HFF-Myc (cell line): ENCODE measurements around the gene C1orf21.

Experiments used
- DNase-seq: peaks from one replicate; pipeline ENCODE4 v3.0.0-alpha.2; 2011; ENCODE audit warnings: low read depth; ENCODE audit errors: extremely low read depth
- H3K4me3 ChIP-seq: replicated peaks from 2 replicates; pipeline ENCODE4 v1.5.1; 2011; ENCODE audit warnings: low read depth, mild to moderate bottlenecking, control low read depth, low read length
- TF ChIP-seq, protein P1 (sequence below): IDR thresholded peaks from 2 replicates; pipeline ENCODE4 v1.5.1; 2012; ENCODE audit warnings: mild to moderate bottlenecking, low read depth, low read length, control low read depth; ENCODE audit errors: missing control alignments

C1orf21 gene

DNA sequence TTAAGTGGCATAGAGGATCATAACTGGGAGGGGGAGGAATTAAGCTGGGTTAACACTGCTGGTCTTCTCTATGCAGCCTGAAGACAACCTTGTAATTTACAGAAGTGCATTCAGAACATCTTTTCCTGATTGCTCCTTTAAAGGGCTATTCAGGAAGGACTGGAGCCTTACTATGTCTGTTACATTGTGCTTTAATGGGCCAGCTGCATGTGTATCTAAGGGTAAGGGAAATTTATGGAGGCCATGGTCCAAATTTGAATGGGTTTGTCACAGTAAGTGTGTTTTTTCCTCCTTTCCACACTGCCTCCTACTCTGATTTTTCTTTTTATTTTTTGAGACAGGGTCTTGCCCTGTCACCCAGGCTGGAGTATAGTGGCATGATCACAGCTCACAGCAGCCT, 19.6 kb downstream of the C1orf21 start:
- H3K4me3 ChIP-seq = no peak overlapping the region
- DNase-seq = no peak
- TF ChIP-seq, protein P1, sequence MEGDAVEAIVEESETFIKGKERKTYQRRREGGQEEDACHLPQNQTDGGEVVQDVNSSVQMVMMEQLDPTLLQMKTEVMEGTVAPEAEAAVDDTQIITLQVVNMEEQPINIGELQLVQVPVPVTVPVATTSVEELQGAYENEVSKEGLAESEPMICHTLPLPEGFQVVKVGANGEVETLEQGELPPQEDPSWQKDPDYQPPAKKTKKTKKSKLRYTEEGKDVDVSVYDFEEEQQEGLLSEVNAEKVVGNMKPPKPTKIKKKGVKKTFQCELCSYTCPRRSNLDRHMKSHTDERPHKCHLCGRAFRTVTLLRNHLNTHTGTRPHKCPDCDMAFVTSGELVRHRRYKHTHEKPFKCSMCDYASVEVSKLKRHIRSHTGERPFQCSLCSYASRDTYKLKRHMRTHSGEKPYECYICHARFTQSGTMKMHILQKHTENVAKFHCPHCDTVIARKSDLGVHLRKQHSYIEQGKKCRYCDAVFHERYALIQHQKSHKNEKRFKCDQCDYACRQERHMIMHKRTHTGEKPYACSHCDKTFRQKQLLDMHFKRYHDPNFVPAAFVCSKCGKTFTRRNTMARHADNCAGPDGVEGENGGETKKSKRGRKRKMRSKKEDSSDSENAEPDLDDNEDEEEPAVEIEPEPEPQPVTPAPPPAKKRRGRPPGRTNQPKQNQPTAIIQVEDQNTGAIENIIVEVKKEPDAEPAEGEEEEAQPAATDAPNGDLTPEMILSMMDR = no peak

DNA sequence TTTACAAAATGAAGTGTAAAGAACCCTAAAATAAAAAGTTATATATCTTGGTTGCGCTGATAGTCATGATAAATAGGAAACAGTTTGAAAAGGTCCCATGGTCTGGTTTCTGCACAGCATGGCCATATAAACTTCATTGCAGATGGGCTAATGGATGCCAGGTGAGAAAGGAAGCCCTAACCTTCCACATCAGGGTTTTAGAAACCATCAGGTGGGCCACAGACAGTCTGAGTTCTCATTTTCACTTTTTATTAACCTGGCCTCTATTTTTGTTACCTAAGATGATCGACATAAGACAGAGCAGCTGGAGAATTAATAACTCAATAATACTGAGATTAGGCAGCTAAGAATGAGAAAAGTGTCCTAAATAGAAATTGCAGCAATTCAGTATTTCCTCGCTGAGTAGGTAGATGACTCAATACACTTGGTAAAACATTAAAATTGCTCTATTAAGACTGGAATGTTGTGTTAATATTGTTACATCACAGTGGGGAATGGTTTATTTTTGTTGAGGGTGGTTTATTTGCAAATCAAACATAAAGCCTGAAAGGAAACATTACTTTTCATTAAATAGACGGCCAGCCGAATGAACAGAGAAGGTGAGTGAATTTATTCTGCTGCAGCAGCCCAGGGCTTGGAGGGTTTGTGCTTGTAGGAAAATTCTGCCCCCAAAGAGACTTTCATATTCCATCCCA, 21.1 kb downstream of the C1orf21 start:
- no peak overlapping the region for H3K4me3 ChIP-seq
- DNase-seq = no peak
- TF ChIP-seq, protein P1 = no peak

DNA sequence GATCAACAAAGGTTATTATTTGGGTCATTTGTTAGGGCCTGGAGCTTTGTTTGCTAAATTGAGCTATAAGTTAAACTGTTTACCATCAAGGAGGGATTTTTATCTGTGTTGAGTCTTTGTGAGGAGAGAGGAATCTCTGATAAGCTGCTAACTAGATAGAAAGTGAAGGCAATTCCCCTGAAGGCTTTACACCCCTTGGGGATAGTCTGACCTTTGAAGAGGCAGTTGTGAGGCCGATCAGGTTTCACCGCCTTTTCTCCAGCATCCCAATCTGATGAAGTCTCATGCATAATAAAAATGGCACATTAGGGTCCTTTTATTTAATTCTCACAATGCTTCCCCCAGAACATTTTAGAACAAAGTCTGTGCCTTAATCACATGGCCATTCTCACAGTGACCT, 21.8 kb downstream of the C1orf21 start:
- TF ChIP-seq, protein P1 = no peak
- H3K4me3 ChIP-seq = no peak overlapping the region
- no peak for DNase-seq

DNA sequence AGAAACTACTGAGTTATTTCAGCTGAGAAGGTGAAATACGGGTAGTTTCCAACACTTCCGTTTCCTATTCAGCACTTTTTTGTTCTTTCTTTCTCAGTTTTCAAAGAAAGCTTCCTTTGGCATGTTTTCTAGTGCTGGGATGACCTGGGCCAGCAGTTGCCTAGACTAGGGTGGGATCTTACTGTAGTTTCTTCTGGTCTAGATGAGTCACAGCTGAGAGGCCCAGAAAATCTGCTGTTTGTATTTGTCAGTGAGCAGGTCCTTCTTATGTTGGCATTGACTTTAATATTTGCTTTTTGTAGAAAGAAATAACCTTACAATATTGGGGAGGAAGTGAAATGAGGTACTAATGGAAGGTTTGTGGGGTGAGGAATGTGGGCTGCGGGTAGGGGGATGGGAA, 22.2 kb downstream of the C1orf21 start:
- no peak for DNase-seq
- TF ChIP-seq, protein P1 = no peak
- no peak overlapping the region for H3K4me3 ChIP-seq

DNA sequence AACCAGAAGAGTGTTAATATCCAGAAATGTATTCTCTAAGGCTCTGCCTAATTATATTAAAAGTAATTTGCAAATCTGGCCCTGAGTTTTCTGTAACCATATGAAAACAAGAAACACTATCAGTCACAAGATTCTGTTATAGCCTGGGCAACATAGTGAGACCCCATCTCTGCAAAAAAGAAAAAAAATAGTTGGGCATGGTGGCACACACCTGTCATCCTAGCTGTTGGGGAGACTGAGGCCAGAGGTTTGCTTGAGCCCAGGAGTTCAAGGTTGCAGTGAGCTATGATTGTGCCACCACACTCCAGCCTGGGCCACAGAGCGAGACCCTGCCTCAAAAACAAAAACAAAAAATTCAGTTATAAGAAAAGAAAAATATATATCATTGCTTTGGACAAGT, 25.6 kb downstream of the C1orf21 start:
- DNase-seq = no peak
- TF ChIP-seq, protein P1 = no peak
- H3K4me3 ChIP-seq = no peak overlapping the region

DNA sequence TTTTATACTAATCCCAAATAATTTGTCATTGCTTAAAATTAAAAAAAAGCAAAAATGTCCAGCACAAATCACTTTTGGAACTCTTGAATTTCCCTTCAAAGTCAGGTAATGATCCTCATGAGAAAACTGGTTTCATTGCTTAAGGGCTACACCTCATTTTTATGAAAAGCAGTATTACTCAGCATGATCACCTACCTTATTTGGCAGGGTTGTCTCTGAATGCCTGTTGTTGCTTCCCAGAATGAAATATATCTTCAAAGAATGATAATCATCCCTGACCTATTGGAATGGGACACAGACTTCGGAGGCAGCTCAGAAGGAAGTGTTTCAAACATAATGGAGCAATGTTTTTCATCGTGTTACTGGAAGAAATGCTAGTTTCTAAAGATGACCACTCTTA, 29.7 kb downstream of the C1orf21 start:
- no peak overlapping the region for H3K4me3 ChIP-seq
- DNase-seq = no peak
- TF ChIP-seq, protein P1 = no peak

DNA sequence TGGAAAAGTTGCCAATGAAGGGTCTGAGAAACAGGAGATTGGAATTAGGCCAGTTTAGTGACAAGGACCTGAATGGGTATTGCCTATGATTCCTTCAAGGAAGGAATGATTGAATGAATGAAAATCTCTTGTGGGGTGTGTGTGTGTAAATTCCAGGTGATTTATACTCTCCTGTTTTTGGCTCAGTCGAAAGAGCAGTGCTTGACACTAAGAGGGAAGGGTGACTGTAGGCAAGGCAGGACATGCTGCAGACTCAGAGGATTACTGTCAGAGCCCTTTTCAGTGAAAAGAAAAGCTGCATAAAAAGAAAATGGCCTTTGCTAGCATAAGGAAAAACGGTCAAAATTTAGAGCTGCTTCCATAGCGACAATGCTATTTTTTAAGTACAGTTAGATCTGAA, 30.1 kb downstream of the C1orf21 start:
- no peak for DNase-seq
- TF ChIP-seq, protein P1 = no peak
- H3K4me3 ChIP-seq = no peak overlapping the region
